Measurements from ENCODE around the gene SRD5A1. TPM values are rescaled to one million over a fixed set of nuclear protein-coding genes. Genes with fewer than 3 reads are reported as not detected.

SRD5A1 gene
- total and polyA plus RNA-seq, 7 experiments from 2014 or later: 2.9 to 11.9 (median 6.3) TPM

- Mint-ChIP-seq H3K27me3 (peaks cover 20 to 77% (median 53%) of the 10 kb centered on the region in 5 donors), H3K4me1 (peaks cover 0 to 11% (median 9%) of the 10 kb centered on the region in 7 donors), H3K4me3 (no peak overlapping the region), H3K9me3 (peaks cover 0 to 11% (median 0%) of the 10 kb centered on the region in 11 donors), H3K27ac (no peak overlapping the region), H3K36me3 (no peaks in the 10 kb centered on the region)
- Histone ChIP-seq H3K4me3 (ENCODE audit: low read length) (no peak overlapping the region), H3K36me3 (ENCODE audit: control insufficient read depth in 2 of 3, insufficient read depth in 3 of 3, low read length in 3 of 3) (no peaks in the 10 kb centered on the region), H3K9me3 (ENCODE audit: control insufficient read depth in 2 of 3, low read length in 3 of 3) (no peaks in the 10 kb centered on the region), H3K27ac (ENCODE audit: low read depth, low read length) (no peak overlapping the region), H3K4me1 (ENCODE audit: control insufficient read depth in 2 of 2, insufficient read depth in 2 of 2, low read length in 2 of 2) (no peaks in the 10 kb centered on the region), H3K27me3 (ENCODE audit: control insufficient read depth in 2 of 2, insufficient read depth in 2 of 2, low read length in 2 of 2) (peaks cover 0 to 3% of the 10 kb centered on the region in 2 donors)
- ATAC-seq (no peak), DNase-seq (no peak)
- intact Hi-C loops (cut with micrococcal nuclease): no loop called here
- ChIA-PET POLR2A (no interaction called here), CTCF (no interaction called here)
Measured at GRCh38 chr5:6684075-6684474, 50.8 kb downstream of the SRD5A1 start.

DNA sequence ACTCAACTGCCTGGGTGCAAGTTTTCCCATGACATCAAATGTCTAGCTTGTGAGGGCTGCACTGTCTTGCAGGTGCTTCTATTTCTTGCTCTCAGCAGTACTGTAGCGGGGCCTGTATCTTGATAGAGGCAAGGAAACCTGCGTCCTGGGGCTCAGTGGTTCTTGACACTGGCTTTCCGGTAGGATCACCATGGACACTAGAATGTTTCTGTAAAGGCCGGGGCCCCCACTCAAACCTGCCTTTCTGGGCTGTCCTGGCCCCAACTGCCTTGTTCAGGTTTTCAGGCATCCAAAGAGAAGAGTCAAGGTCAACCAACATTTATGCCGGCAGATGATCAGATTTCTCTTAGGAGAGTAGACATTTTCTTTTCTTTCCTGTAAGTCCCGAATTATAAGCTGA is 53.3 kb downstream of the SRD5A1 start:
- peaks cover 0 to 3% of the 10 kb centered on the region in 2 donors for H3K27me3 ChIP-seq (ENCODE audit: control insufficient read depth in 2 of 2, insufficient read depth in 2 of 2, low read length in 2 of 2)
- no peaks in the 10 kb centered on the region for H3K36me3 Mint-ChIP-seq
- H3K27ac ChIP-seq (ENCODE audit: low read depth, low read length): no peak overlapping the region
- ATAC-seq (no peak), DNase-seq (no peak)
- H3K4me3 ChIP-seq (ENCODE audit: low read length): no peak overlapping the region
- H3K4me1 ChIP-seq (ENCODE audit: control insufficient read depth in 2 of 2, insufficient read depth in 2 of 2, low read length in 2 of 2): no peaks in the 10 kb centered on the region
- no peaks in the 10 kb centered on the region for H3K36me3 ChIP-seq (ENCODE audit: control insufficient read depth in 2 of 3, insufficient read depth in 3 of 3, low read length in 3 of 3)
- H3K27me3 Mint-ChIP-seq: peaks cover 35 to 80% (median 56%) of the 10 kb centered on the region in 5 donors
- CTCF ChIA-PET: no interaction called here
- POLR2A ChIA-PET: no interaction called here
- intact Hi-C loops (cut with micrococcal nuclease): no loop called here
- no peak overlapping the region for H3K27ac Mint-ChIP-seq
- H3K9me3 Mint-ChIP-seq: peaks cover 0 to 11% (median 0%) of the 10 kb centered on the region in 11 donors
- no peaks in the 10 kb centered on the region for H3K9me3 ChIP-seq (ENCODE audit: control insufficient read depth in 2 of 3, low read length in 3 of 3)
- H3K4me1 Mint-ChIP-seq: peaks cover 0 to 11% (median 8%) of the 10 kb centered on the region in 7 donors
- peak overlapping the region in 6 of 10 donors; percentile 14 to 63 (median 35) for H3K4me3 Mint-ChIP-seq

DNA sequence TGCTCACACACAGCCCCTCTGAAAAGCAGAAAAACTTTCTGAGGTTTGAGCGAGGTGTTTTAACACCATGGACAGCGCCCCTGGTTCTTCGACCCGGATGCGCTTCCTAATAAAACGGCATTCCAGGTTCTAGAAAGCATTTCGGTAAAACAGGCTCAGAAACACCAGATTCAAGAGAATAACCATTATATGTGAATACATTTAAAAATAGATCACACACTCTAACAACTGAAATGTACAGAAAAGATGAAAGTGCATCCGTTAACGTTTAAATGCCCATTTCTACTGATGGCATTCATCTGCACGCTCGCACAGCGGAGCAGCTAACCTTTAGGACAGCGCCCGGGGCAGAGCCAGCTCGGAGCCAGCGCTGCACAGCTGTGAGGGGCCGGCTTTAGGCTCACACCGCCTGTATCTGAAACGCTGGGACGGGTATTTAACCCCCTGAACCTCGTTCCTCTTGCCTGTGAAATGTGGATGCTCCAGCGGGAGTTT is 53.7 kb downstream of the SRD5A1 start:
- H3K36me3 Mint-ChIP-seq: no peaks in the 10 kb centered on the region
- ATAC-seq (peak; percentile 64), DNase-seq (peak in 2 of 9 donors; percentile 19 to 30)
- no peaks in the 10 kb centered on the region for H3K9me3 ChIP-seq (ENCODE audit: control insufficient read depth in 2 of 3, low read length in 3 of 3)
- H3K4me3 Mint-ChIP-seq: peak overlapping the region in 7 of 10 donors; percentile 2 to 63 (median 30)
- H3K9me3 Mint-ChIP-seq: peaks cover 0 to 7% (median 0%) of the 10 kb centered on the region in 11 donors
- no peaks in the 10 kb centered on the region for H3K4me1 ChIP-seq (ENCODE audit: control insufficient read depth in 2 of 2, insufficient read depth in 2 of 2, low read length in 2 of 2)
- ChIA-PET CTCF (no interaction called here), POLR2A (interaction anchor here (1.0 kb wide), 1 partner anchor 26 kb away, joined by 3 read pairs; the partner anchor contains the start of gene TENT4A)
- no peak overlapping the region for H3K27ac ChIP-seq (ENCODE audit: low read depth, low read length)
- no peak overlapping the region for H3K27ac Mint-ChIP-seq
- H3K4me1 Mint-ChIP-seq: peaks cover 0 to 11% (median 6%) of the 10 kb centered on the region in 7 donors
- intact Hi-C loops (cut with micrococcal nuclease): loop anchor here in 1 of 2 donors (1.0 kb wide), 1 partner anchor 26 kb away; the partner anchor contains the start of gene TENT4A
- peaks cover 35 to 76% (median 54%) of the 10 kb centered on the region in 5 donors for H3K27me3 Mint-ChIP-seq
- H3K27me3 ChIP-seq (ENCODE audit: control insufficient read depth in 2 of 2, insufficient read depth in 2 of 2, low read length in 2 of 2): peaks cover 0 to 3% of the 10 kb centered on the region in 2 donors
- H3K4me3 ChIP-seq (ENCODE audit: low read length): no peak overlapping the region
- no peaks in the 10 kb centered on the region for H3K36me3 ChIP-seq (ENCODE audit: control insufficient read depth in 2 of 3, insufficient read depth in 3 of 3, low read length in 3 of 3)

- POLR2A ChIA-PET: interaction anchor here (1.0 kb wide), 1 partner anchor 26 kb away, joined by 3 read pairs; the partner anchor contains the start of gene TENT4A
- no peak for DNase-seq
- CTCF ChIA-PET: no interaction called here
Measured at GRCh38 chr5:6687505-6687904, 54.3 kb downstream of the SRD5A1 start.

DNA sequence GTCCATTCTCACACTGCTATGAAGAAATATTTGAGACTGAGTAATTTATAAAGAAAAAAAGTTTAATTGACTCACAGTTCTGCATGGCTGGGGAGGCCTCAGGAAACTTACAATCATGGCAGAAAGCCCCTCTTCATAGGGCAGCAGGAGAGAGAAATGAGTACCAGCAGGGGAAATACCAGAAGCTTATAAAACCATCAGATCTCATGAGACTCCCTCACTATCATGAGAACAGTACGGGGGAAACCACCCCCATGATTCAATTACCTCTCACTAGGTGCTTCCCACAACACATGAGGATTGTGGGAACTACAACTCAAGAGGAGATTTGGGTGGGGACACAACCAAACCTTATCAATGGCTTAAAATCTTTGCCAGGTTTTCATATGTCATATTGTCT is 59.7 kb downstream of the SRD5A1 start:
- H3K4me3 ChIP-seq (ENCODE audit: low read length): no peak overlapping the region
- POLR2A ChIA-PET: no interaction called here
- Mint-ChIP-seq H3K9me3 (peaks cover 0 to 12% (median 2%) of the 10 kb centered on the region in 11 donors), H3K4me1 (no peaks in the 10 kb centered on the region), H3K36me3 (peaks cover 0 to 7% (median 0%) of the 10 kb centered on the region in 5 donors), H3K4me3 (no peak overlapping the region), H3K27ac (no peak overlapping the region), H3K27me3 (peaks cover 33 to 71% (median 48%) of the 10 kb centered on the region in 5 donors)
- CTCF ChIA-PET: interaction anchor here (1.0 kb wide), 1 partner anchor 16 kb away, joined by 3 read pairs; no protein-coding TSS in a partner anchor
- no peaks in the 10 kb centered on the region for H3K36me3 ChIP-seq (ENCODE audit: control insufficient read depth in 2 of 3, insufficient read depth in 3 of 3, low read length in 3 of 3)
- peaks cover 0 to 6% of the 10 kb centered on the region in 2 donors for H3K27me3 ChIP-seq (ENCODE audit: control insufficient read depth in 2 of 2, insufficient read depth in 2 of 2, low read length in 2 of 2)
- H3K27ac ChIP-seq (ENCODE audit: low read depth, low read length): no peak overlapping the region
- intact Hi-C loops (cut with micrococcal nuclease): no loop called here
- H3K9me3 ChIP-seq (ENCODE audit: control insufficient read depth in 2 of 3, low read length in 3 of 3): no peaks in the 10 kb centered on the region
- ATAC-seq: no peak
- H3K4me1 ChIP-seq (ENCODE audit: control insufficient read depth in 2 of 2, insufficient read depth in 2 of 2, low read length in 2 of 2): no peaks in the 10 kb centered on the region
- DNase-seq: no peak

More at GRCh38 chr5:6687505-6687904, 54.3 kb downstream of the SRD5A1 start:
- Histone ChIP-seq H3K9me3 (ENCODE audit: control insufficient read depth in 2 of 3, low read length in 3 of 3) (no peaks in the 10 kb centered on the region), H3K27ac (ENCODE audit: low read depth, low read length) (no peak overlapping the region), H3K4me1 (ENCODE audit: control insufficient read depth in 2 of 2, insufficient read depth in 2 of 2, low read length in 2 of 2) (no peaks in the 10 kb centered on the region), H3K27me3 (ENCODE audit: control insufficient read depth in 2 of 2, insufficient read depth in 2 of 2, low read length in 2 of 2) (peaks cover 0 to 3% of the 10 kb centered on the region in 2 donors), H3K36me3 (ENCODE audit: control insufficient read depth in 2 of 3, insufficient read depth in 3 of 3, low read length in 3 of 3) (no peaks in the 10 kb centered on the region), H3K4me3 (ENCODE audit: low read length) (no peak overlapping the region)
- peaks cover 0 to 7% (median 0%) of the 10 kb centered on the region in 11 donors for H3K9me3 Mint-ChIP-seq
- peak overlapping the region in 4 of 10 donors; percentile 2 to 10 (median 4) for H3K4me3 Mint-ChIP-seq
- no peak overlapping the region for H3K27ac Mint-ChIP-seq
- H3K27me3 Mint-ChIP-seq: peaks cover 35 to 78% (median 58%) of the 10 kb centered on the region in 5 donors
- no peaks in the 10 kb centered on the region for H3K36me3 Mint-ChIP-seq
- no peak for ATAC-seq
- H3K4me1 Mint-ChIP-seq: peaks cover 0 to 11% (median 6%) of the 10 kb centered on the region in 7 donors
- intact Hi-C loops (cut with micrococcal nuclease): loop anchor here in 1 of 2 donors (1.0 kb wide), 1 partner anchor 26 kb away; the partner anchor contains the start of gene TENT4A

- Histone ChIP-seq H3K27ac (ENCODE audit: low read depth, low read length) (no peak overlapping the region), H3K36me3 (ENCODE audit: control insufficient read depth in 2 of 3, insufficient read depth in 3 of 3, low read length in 3 of 3) (no peaks in the 10 kb centered on the region), H3K27me3 (ENCODE audit: control insufficient read depth in 2 of 2, insufficient read depth in 2 of 2, low read length in 2 of 2) (peaks cover 0 to 6% of the 10 kb centered on the region in 2 donors), H3K9me3 (ENCODE audit: control insufficient read depth in 2 of 3, low read length in 3 of 3) (no peaks in the 10 kb centered on the region), H3K4me1 (ENCODE audit: control insufficient read depth in 2 of 2, insufficient read depth in 2 of 2, low read length in 2 of 2) (no peaks in the 10 kb centered on the region), H3K4me3 (ENCODE audit: low read length) (no peak overlapping the region)
- peaks cover 0 to 12% (median 2%) of the 10 kb centered on the region in 11 donors for H3K9me3 Mint-ChIP-seq
- DNase-seq (no peak), ATAC-seq (no peak)
- intact Hi-C loops (cut with micrococcal nuclease): no loop called here
- H3K4me1 Mint-ChIP-seq: no peaks in the 10 kb centered on the region
- peaks cover 38 to 61% (median 49%) of the 10 kb centered on the region in 5 donors for H3K27me3 Mint-ChIP-seq
- CTCF ChIA-PET: no interaction called here
- H3K27ac Mint-ChIP-seq: no peak overlapping the region
- peaks cover 0 to 7% (median 0%) of the 10 kb centered on the region in 5 donors for H3K36me3 Mint-ChIP-seq
- no peak overlapping the region for H3K4me3 Mint-ChIP-seq
- POLR2A ChIA-PET: no interaction called here
Measured at GRCh38 chr5:6698696-6699095, 65.5 kb downstream of the SRD5A1 start.
